Stimulated activated CD4-positive, alpha-beta T cell treated with anti-CD3 and anti-CD28 coated beads, Interleukin-4, amount 100 ng/mL, for 48 hours (primary cell): ENCODE results near the gene MAGI1.
"Not testable (repeated sequence)": the region's sequence is repeated elsewhere in the genome, so short reads cannot be mapped to it uniquely, and the experiment has no call there.

Experiments
- DNase-seq, 2 donors: peaks; one replicate each; pipeline ENCODE4 v3.0.0-alpha.2; 2020; ENCODE audit warnings: low read depth in 2 of 2

MAGI1 gene

DNA sequence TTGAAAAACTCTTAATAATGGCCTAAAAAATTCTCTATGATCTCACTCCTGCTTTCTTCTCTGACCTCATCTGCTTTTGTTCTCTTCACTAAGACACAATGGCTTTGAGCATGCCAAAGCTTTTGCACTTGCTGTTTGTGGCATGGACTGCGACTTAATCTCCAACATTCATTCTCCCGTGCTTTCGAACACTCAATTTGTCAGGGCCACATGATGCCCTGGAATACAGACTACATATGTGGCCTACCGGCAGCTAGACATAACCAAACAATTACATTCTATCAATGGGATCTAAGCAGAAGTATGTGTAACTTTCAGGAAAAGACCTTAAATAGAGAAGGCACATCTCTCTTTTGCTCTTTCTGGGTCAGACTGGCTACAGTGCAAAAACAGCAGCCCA, 506.5 kb downstream of the MAGI1 start:
- DNase-seq, result no peak

DNA sequence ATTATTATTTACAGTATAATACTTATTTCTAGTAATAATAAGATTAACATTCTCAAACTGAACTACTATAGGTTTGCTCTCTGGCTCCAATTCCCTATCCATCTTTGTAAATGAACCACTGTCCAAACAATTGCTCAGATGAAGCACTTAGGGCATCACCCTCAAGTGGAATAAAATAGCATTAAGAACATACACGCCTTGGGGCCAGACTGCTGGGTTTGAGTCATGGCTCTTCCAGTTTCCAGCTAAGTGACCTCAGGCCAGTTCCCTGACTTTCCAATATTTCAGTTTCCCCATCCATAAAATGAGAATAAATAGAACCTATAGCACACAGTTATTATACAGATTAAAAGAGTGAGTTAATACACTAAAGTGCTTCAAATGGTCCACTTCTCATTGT, 507.2 kb downstream of the MAGI1 start:
- DNase-seq, result no peak

DNA sequence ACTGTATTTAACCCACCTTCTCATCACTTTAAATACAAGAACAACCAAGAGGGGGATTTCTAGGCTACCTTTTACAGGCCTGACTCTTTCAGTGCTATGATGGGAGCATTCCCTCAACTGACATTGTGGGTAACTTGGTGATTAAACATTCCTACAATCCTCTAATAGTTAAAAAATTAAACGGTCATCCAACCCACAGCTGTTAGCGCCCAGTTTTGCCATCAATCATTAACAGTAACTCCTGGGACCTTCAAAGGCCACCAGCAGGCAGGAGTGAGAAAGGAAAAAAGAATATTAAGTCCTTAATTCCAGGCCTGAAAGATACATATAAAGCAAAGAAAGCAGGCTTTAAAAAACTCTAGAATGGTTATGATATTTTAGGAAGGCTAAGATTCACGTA, 512.1 kb downstream of the MAGI1 start:
- DNase-seq, result no peak

DNA sequence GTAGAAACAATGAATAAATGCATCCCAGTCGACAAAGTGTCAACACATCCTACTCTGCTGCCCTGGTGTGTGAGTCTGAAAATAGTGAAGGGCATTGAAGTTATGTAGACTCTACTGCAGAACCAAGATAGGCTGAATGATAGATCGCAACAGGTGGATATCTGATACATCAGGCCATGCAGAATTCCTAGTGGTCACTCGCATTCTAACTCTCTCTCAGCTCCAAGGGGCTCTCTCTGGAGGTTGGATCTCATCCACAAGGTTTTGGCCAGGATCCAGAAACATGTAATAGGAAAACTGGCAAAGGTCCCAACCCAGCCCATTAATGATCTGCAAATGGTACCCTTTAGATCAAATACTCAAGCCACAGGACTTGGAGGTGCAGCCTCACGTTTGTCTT, 514.1 kb downstream of the MAGI1 start:
- DNase-seq, result no peak

DNA sequence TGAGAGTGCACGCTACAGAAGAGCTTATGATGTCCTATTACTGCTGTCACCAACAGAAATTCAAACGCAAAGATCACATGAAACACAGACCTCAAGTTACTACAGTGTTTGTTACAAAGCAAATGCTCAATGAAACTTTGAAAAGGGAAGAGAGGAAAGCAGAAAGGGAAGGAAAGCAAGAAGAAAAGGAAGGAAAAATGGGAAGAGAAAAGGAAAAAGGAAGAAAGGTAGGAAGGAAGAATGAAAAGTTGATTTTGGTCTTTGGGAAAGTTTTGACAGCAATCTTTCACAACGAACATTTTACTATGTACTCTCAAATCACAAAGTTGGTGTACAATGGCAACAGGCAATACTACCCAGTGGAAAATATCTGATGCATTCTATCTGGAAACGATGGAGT, 514.8 kb downstream of the MAGI1 start:
- no peak for DNase-seq

DNA sequence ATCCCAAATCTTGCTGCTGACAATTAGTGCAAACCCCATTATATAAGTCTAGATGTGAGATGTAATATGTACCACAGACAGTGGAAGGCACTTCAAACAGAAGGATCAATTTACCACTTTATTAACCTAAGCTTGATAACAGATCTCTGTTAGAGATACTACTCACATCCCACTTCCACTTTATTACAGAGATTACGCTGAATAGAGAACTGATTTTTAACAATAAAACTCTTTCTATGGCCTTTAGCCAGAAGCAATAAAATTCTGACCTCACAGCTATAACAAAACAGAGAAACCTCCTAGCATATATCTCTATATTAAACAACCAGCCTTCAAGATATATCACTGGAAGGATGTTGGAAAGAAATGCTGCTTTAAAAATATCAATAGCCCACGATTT, 517.7 kb downstream of the MAGI1 start:
- DNase-seq, result no peak

DNA sequence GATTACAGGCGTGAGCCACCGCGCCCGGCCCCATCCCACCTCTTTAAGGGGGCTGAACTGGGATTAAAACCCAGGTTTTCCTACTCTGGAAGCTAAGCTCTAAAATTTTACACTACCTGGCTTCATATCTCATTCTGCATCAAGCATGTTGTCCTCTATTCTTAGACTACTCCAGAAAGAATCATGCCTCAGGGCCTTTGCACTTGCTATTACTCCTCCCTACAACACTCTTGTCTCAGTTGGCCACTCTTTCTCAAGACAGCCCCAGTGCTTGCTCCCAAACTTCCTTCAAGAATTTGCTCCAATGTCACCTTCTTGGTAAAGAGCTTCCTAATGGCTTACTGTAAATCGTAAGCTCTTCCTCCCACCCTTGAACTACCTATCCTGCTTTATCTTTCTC, 521.7 kb downstream of the MAGI1 start:
- DNase-seq, result no peak

DNA sequence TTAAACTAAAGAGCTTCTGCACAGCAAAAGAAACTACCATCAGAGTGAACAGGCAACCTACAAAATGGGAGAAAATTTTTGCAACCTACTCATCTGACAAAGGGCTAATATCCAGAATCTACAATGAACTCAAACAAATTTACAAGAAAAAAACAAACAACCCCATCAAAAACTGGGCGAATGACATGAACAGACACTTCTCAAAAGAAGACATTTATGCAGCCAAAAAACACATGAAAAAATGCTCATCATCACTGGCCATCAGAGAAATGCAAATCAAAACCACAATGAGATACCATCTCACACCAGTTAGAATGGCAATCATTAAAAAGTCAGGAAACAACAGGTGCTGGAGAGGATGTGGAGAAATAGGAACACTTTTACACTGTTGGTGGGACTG, 524.4 kb downstream of the MAGI1 start:
- not testable (repeated sequence) for DNase-seq

DNA sequence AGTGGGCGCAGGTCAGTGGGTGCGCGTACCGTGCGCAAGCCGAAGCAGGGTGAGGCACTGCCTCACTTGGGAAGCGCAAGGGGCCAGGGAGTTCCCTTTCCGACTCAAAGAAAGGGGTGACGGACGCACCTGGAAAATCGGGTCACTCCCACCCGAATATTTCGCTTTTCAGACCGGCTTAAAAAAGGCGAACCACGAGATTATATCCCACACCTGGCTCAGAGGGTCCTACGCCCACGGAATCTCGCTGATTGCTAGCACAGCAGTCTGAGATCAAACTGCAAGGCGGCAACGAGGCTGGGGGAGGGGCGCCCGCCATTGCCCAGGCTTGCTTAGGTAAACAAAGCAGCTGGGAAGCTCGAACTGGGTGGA, 529.3 kb downstream of the MAGI1 start:
- not testable (repeated sequence) for DNase-seq

DNA sequence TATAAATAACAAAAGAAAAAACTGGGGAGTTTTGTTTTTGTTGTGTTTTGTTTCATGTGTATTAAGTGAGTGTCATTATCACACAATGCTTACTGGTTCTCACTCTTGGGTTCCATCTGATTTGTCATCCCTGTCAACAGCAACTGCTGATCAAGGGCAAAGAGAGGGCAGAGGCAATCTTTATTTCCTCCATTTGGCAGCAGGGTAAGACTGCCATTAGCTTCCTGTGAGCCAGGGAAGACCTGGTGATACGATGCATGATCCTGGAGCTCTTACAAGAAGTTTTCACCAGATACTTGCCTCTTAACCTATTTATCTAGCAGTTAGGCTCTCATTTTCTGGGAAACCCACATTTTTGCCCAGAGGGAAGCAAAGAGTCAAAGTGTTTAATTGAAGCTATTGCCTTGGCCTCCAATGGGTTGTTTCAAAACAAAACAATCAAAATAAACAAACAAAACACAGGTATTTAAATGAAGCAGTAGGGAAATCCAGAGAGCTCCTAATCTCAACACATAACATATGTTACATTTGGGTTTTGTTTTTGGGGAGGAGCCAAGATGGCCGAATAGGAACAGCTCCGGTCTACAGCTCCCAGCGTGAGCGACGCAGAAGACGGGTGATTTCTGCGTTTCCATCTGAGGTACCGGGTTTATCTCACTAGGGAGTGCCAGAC, 529.8 kb downstream of the MAGI1 start:
- no peak for DNase-seq

DNA sequence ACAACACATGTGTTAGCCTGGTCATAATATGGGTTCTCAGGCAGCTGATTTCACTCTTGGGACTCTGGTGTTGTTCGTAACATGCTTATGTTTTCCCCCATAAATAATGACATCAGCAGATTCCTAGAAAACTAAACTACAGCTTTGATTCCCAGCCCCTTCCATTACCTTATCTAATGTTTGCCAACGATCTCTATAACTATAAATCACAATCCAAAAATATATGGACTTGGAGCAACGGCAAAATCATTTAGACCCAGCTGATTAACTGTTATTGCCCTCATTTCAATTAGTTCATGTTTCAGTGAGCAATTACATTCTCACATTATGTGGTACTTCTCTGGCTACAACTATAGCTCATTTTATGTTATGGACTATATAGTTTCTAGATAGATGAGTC, 531.3 kb downstream of the MAGI1 start:
- no peak for DNase-seq

DNA sequence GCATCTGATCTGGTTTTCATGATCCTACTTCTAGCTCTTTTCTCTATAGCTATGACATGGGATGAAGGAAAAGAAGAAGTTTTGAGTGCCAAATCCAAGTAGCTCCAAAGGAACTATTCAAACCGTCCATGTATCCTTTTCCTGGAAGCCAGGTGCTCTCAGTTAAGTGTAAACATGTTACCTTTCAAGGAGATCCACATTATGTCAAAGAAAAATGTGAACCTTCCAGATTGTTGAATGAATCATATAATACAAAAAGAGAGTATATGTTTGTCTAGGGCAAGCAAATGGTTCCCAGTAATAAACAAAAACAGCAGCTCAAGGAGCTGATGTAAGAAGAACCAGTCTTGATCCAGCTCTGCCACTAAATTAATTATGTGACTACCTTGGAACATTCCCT, 534.9 kb downstream of the MAGI1 start:
- DNase-seq, result no peak

DNA sequence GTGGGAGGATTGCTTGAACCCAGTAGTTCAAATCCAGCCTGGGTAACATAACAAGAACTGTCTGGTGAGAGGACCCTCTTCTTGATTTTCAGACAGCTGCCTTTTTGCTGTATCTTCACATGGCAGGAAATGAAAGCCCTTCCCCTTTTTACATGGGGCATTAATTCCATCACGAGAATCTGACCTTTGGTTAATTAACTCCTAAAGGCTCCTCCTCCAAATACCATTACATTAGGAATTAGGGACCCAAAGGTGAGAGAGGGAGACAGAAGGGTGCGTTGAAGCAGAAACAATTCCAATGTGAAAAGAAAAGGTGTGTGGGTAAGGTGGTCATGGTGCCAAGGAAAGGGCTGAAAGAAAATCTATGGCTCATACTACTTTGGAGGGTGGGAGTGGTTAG, 536.2 kb downstream of the MAGI1 start:
- DNase-seq, result no peak

DNA sequence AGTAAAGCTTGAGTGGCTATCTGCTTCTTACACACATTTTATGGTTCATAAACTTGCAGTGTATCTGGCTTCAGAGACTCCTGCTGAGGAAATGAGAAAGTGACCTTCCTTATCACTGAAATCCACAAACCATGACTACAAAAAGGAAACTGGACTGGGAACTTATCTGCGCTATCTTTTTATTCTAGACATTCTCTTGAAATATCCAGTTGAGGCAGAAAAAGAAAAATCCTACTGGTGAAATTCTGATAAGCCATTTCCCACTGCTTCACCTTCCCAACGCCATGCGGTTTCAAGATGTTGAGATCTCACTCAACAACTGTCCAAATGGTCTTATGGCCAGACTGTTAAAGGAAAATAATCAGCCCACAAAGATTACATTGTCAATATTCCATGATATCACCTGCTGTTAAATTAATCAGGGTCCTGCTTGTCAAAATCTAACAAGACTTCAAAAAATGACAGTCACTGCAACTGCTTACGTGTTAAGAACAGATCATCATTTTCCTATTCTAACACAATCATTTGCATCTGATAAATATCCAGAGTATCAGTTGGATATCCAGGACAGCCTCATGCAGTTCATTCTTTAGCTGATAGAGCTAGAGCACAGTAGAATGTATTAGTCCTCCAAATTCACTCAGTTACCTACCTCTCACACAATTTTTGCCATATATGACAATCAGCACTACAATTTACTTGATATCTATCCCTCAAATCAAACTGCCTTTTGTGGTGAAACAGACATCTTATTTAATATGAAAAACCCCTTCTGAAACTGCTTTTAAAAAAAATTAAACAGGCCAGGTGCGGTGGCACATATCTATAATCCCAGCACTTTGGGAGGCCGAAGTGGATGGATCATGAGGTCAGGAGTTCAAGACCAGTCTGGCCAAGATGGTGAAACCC, 538.1 kb downstream of the MAGI1 start:
- no peak for DNase-seq

DNA sequence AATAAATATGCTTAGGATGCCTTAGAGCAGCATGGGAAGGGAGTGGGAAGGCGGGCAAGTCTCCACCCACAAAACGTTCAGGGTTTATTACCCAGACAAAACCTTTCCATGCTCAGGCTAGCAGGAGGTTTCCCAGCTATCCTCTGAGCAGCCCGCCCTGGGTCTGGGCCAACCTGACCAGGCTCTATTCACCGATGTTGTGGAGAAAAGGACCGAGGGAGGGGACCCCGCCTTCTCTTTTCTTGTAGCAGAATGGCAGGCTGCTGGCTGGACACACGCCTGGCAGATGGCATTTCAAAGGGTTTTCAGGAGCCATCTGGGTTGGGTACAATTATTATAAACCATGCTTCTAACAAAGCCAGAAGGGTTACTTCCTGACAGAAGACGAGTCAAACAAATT, 540.9 kb downstream of the MAGI1 start:
- DNase-seq, result no peak

DNA sequence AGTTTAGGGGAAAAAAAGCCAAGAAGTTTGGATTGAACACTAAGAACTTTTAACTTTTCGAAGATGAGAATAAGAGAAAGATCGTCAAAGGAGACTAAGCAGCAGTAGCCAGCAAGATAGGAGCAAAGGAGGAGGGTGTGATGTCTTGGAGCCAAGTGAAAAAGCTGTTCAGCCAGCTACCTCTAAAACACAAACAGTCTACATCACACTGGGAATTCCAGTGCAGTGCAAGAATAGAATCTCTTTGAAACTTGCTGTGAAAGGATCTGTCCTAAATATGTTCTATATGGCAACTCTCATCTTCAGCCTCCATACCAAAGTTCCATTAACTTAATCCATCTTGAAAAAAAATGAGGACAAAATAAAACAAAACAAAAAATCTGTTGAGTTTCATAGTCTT, 541.5 kb downstream of the MAGI1 start:
- no peak for DNase-seq

DNA sequence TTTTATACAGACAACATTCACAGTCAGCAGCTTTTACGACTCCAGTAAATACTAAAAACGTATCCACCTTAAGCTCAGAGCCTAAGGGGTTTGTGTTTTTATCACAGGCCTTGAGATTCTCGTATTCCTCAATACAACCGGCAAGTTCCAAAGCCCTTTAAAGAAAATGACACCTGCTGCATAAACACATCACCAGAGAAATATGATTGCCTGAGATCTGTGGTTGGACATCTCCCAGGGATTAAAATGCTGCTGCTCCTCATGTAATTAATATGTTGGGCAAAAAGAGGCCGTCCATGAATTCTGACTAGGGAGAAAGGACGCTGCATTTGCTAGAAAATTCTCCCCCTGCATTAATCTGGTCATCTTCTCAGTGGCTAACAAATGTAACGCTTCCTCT, 544.8 kb downstream of the MAGI1 start:
- DNase-seq, result no peak

DNA sequence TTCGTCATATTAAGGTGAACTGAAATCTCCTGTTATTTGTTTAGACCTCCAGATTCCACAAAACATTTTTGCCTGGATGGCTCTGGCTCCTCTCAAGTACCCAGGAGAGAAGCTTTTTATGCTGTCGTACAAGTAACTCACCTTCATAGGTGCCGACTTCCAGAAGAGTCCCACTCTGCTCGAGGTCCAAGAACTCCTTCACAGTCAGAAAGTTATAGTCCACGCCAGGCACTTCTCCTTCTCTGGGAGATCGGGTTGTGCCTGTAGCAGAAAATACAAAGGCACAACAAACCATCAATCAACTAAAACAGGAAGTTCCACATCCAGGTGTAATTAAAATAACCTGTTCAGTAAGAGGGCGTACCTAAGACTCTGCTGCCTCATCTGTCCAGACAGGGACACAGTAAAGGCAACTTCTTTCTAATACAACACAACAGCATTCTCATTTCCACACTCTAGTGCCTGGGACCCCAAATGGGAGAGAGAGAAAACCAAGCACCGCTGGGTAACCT, 545.3 kb downstream of the MAGI1 start:
- no peak for DNase-seq

DNA sequence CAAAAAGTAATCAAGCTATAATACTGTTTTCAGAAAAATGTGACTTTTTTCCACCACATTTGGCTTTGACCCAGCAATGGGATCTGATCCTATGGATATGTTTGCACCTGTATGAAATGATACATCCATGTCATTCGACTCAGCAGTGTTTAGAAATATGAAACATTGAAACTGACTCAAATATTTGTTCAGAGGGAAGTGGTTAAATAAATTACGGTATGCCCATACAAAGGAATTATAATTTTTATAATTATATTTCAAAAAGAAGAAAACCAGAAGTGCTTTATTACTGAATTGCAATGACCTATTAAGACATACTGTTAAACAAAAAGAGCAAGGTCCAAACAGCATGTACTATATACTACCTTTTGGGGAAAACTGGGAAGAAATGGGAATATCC, 546.5 kb downstream of the MAGI1 start:
- DNase-seq, result no peak

DNA sequence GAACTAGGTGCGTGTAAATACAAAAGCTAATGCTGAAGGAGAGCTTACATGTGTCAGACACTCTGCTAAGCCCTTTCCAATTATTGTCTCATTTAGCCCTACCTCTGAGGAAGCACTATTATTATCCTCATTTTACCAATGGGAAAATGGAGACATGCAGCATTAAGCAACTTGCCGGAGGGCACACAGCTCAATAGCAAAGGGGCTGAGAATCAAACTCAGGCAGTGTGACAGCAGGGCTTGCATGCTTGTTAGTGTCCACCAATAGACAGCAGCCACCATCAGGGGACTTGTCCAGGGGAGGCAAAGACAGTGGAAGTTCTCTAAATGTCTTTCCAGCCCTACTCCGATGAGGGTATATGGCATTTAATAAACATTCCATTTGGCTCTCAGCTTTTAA, 548.6 kb downstream of the MAGI1 start:
- no peak for DNase-seq

DNA sequence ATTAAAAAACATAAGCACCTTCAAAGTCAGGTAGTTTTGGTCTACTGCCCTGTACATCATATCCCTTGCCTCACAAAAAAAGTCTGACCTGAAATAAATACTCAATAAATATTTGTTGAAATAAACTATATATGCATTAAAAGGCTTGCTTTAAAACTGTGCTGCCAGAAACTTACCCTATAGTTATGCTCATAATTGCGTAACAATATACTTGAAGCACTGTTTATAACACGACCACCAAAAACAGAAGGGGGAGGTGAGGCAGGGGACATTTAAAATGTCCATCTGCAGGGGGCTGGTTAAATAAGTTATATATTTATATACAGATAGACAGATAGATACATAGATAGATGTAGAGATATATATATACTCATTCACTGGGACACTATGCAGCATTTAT, 549.5 kb downstream of the MAGI1 start:
- no peak for DNase-seq

DNA sequence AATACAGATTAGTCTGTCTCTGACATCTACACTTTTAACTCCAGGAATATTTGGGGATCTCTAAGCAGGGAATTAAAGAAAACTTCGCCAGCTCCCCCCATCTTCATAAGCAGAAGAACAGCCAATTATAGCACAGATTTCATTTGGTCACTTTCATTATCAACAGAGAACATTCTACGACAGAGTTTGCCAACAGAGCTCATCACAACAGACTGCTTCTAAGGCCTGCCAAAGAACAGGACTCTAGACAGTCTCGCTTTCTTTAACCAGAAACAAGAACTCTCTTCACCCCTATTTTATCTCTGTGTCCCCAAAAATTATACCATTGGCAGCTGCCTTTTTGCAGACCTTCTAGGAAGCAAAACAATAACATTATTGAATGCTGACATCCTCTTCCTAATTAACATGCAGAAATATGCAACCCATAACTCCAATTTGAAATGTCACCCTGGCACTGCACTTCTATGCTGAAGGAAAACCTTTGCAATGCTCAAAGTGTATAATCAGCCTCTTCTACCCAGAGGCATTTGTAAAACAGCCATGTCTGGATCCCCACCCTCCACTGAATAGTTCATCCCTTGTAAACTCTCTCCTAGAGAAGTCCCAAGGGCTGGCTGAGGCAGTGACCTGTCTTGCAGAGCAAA, 552.8 kb downstream of the MAGI1 start:
- no peak for DNase-seq

DNA sequence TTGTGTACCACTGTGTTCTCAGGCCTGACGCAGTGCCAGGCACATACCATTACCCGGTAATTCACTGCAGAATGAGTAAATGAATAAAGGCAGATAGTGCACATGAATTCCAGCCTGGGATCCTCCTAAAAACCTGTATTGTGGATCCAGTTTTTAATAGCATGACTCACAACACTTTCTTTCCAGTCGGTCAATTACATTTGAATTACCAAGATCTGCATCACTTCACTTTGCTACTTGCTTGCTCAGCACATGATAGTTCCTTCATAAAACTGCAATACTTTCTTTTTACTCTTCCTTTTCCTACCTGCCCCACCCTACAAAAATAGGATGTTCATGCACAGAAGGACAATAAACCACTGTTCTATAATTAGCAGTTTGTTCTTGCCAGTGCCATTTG, 553.8 kb downstream of the MAGI1 start:
- no peak for DNase-seq
